A549 treated with CpdA at 1 μM for 4 hours (cell line): ENCODE results near the gene RAB40A. TPM values are rescaled to one million over a fixed set of nuclear protein-coding genes. Genes with fewer than 3 reads are reported as not detected.

Source experiments
- total RNA-seq: library from RNA; stranded (reverse); fragments of 200-300 nt; extraction: Qiagen RNA extraction; gene quantifications from 5 replicates; pipeline ENCODE4 v1.2.3, GENCODE V29; 2022; ENCODE audit warnings: low read depth

The RAB40A gene, protein sequence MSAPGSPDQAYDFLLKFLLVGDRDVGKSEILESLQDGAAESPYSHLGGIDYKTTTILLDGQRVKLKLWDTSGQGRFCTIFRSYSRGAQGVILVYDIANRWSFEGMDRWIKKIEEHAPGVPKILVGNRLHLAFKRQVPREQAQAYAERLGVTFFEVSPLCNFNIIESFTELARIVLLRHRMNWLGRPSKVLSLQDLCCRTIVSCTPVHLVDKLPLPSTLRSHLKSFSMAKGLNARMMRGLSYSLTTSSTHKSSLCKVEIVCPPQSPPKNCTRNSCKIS
- total RNA-seq, result not detected in 5 replicates

DNA sequence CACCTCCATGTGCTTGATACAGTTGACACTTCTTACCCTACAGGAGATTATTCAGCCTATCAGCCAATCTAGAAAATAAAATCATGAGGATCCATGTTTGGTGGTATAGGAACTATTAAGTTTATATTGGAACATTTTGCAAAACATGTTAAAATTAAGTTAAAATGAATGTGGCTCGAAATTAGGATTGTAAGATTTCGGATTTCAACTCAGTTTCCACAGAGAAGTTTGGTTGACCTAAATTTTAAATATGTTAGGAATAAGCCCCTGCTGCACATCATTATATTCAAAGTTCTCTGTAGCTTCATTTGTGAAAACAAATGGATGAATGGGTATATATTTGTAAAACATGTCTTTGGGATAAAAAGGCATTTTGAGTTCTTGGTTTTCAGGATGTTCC lies at the start of gene RAB40A:
RAB40A (minus strand) TSS at position 101 of the 400 bp plus-strand sequence. CDS start 18,733 bp downstream, outside the sequence.

Other genes with a start within 250 kb of the RAB40A start
- gene TCEAL5, start 242.7 kb downstream of the RAB40A start, total RNA-seq, result not detected in 5 replicates
- 9.0 to 13.4 TPM (median 10.2 TPM) in 5 replicates for gene BEX2, start 208.5 kb downstream of the RAB40A start, total RNA-seq
- not detected in 5 replicates for gene TCEAL7, start 189.2 kb downstream of the RAB40A start, total RNA-seq
- 80.6 to 158 TPM (median 90.0 TPM) in 5 replicates for gene TCEAL9, start 163.0 kb downstream of the RAB40A start, total RNA-seq
- gene BEX3, start 143.0 kb downstream of the RAB40A start, total RNA-seq, result 223 to 252 TPM (median 226 TPM) in 5 replicates
- 102 to 160 TPM (median 114 TPM) in 5 replicates for gene TCEAL4, start 66.0 kb upstream of the RAB40A start, total RNA-seq
- gene TCEAL3, start 88.5 kb upstream of the RAB40A start, total RNA-seq, result 13.5 to 20.6 TPM (median 19.0 TPM) in 5 replicates
- gene TCEAL1, start 109.5 kb upstream of the RAB40A start, total RNA-seq, result 32.6 to 46.0 TPM (median 36.4 TPM) in 5 replicates
- 429 to 1,166 TPM (median 478 TPM) in 5 replicates for gene MORF4L2, start 167.2 kb upstream of the RAB40A start, total RNA-seq
- 0.08 to 0.27 TPM in 2 of 5 replicates, not detected in the others for gene TMEM31, start 191.4 kb upstream of the RAB40A start, total RNA-seq